Activated CD8-positive, alpha-beta memory T cell treated with anti-CD3 and anti-CD28 coated beads, Interleukin-2, amount 50 U/mL, for 24 hours (primary cell): ENCODE results near the gene RFPL4A.
"Not testable (repeated sequence)": the region's sequence is repeated elsewhere in the genome, so short reads cannot be mapped to it uniquely, and the experiment has no call there.

ENCODE experiments used
- DNase-seq: peaks from one replicate; pipeline ENCODE4 v3.0.0-alpha.2; 2020; ENCODE audit errors: extremely low read depth

The RFPL4A gene

GRCh38 chr19:55758797-55759196 lies at the start of gene RFPL4A:
Gene RFPL4A (plus strand): TSS chr19:55759097. CDS start chr19:55761801, 2,704 bp downstream.
- not testable (repeated sequence) for DNase-seq

- no peak for DNase-seq
Observed at GRCh38 chr19:55711719-55712118, 47.2 kb upstream of the RFPL4A start.

- DNase-seq, result no peak
Observed at GRCh38 chr19:55712804-55713631, 45.9 kb upstream of the RFPL4A start.

- DNase-seq, result no peak
Observed at GRCh38 chr19:55716531-55716930, 42.4 kb upstream of the RFPL4A start.

GRCh38 chr19:55717251-55717650 lies 41.6 kb upstream of the RFPL4A start:
- DNase-seq, result no peak

GRCh38 chr19:55717879-55718711 lies 40.8 kb upstream of the RFPL4A start:
- not testable (repeated sequence) for DNase-seq

- no peak for DNase-seq
Observed at GRCh38 chr19:55720214-55720746, 38.6 kb upstream of the RFPL4A start.

- no peak for DNase-seq
Observed at GRCh38 chr19:55720801-55721200, 38.1 kb upstream of the RFPL4A start.

- no peak for DNase-seq
Observed at GRCh38 chr19:55723491-55723890, 35.4 kb upstream of the RFPL4A start.

- not testable (repeated sequence) for DNase-seq
Observed at GRCh38 chr19:55730378-55730777, 28.5 kb upstream of the RFPL4A start.

- DNase-seq, result no peak
Observed at GRCh38 chr19:55738302-55738701, 20.6 kb upstream of the RFPL4A start, which contains the start of gene NLRP9. Gene NLRP9 (minus strand): TSS chr19:55738402. CDS start chr19:55738374, 28 bp downstream.

GRCh38 chr19:55750715-55751114 lies 8.2 kb upstream of the RFPL4A start:
- DNase-seq, result no peak

GRCh38 chr19:55753401-55753800 lies 5.5 kb upstream of the RFPL4A start:
- no peak for DNase-seq

- DNase-seq, result not testable (repeated sequence)
Observed at GRCh38 chr19:55756808-55757207, 2.1 kb upstream of the RFPL4A start.

GRCh38 chr19:55766466-55766865 lies 7.6 kb downstream of the RFPL4A start:
- DNase-seq, result no peak

- not testable (repeated sequence) for DNase-seq
Observed at GRCh38 chr19:55768818-55769217, 9.9 kb downstream of the RFPL4A start, which contains the start of gene RFPL4AL1. Gene RFPL4AL1 (plus strand): TSS chr19:55769118. CDS start chr19:55771805, 2,687 bp downstream.

- DNase-seq, result not testable (repeated sequence)
Observed at GRCh38 chr19:55769632-55770031, 10.7 kb downstream of the RFPL4A start.

- DNase-seq, result no peak
Observed at GRCh38 chr19:55777528-55777927, 18.6 kb downstream of the RFPL4A start.

- DNase-seq, result no peak
Observed at GRCh38 chr19:55778331-55778730, 19.4 kb downstream of the RFPL4A start.

GRCh38 chr19:55781112-55781511 lies 22.2 kb downstream of the RFPL4A start:
- DNase-seq, result no peak

- no peak for DNase-seq
Observed at GRCh38 chr19:55795021-55795420, 36.1 kb downstream of the RFPL4A start.

- DNase-seq, result no peak
Observed at GRCh38 chr19:55801416-55801815, 42.5 kb downstream of the RFPL4A start.
